ENCODE results near the gene KRT13. TPM values are rescaled to one million over a fixed set of nuclear protein-coding genes. Genes with fewer than 3 reads are reported as not detected.

KRT13 gene
- total and polyA plus RNA-seq, 9 of the 15 experiments (the other 6 are each of a cell fraction or from before 2014, with no cell fraction given) = 0.11 to 1.1 (median 0.24) TPM; not detected in 3

DNA sequence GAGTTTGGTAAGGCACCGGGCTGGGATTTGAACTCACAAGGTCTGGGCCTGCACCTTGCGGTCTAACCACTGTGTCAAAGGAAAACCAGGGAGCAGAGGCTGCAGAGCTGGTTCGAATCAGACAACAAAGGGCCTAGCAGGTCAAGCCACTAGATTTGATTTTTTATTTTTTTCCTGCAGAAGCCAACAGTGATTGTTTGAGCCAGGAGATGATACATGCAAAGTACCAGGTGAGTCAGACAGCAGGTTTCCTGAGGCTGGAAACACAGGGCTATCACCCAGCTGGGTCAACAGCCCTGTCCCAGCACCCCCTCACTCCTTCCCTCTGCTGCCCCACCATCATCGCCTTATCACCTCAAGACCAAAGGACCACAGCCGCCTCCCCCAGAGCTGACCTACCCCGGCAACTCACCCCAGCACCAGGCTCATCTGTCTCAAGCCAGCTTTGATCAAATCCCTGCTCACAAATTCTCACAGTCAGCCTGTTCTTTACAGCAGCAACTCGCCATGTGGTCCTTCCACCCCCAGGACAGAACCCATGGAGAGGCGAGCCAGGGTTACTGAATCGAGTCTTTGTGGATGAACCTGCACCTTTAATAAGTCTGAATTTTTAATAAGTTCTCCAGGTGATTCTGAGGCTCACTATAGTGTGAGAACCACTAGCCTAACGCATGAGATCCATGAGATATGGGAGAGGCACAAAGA lies 35.7 kb upstream of the KRT13 start (continued):
- TF ChIP-seq, protein P1, sequence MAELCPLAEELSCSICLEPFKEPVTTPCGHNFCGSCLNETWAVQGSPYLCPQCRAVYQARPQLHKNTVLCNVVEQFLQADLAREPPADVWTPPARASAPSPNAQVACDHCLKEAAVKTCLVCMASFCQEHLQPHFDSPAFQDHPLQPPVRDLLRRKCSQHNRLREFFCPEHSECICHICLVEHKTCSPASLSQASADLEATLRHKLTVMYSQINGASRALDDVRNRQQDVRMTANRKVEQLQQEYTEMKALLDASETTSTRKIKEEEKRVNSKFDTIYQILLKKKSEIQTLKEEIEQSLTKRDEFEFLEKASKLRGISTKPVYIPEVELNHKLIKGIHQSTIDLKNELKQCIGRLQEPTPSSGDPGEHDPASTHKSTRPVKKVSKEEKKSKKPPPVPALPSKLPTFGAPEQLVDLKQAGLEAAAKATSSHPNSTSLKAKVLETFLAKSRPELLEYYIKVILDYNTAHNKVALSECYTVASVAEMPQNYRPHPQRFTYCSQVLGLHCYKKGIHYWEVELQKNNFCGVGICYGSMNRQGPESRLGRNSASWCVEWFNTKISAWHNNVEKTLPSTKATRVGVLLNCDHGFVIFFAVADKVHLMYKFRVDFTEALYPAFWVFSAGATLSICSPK (IDR thresholded peaks at IDR 0.05; ENCODE audit: borderline replicate concordance) = no peak
- TF ChIP-seq DMBX1 (CRISPR knock-in tag; IDR thresholded peaks at IDR 0.05; ENCODE audit: borderline replicate concordance) (no peak), ETV1 (tag; conservative IDR thresholded peaks at IDR 0.05; ENCODE audit: low read depth) (no peak), TCF3 (CRISPR knock-in tag; IDR thresholded peaks at IDR 0.05) (0 out of 2 replicates have a peak, but pooled peaks have one; percentile 8), HDGF (IDR thresholded peaks at IDR 0.05) (no peak), U2AF1 (optimal IDR thresholded peaks at IDR 0.05; ENCODE audit: low read depth, low read length) (no peak), SPI1 (IDR thresholded peaks at IDR 0.05; ENCODE audit: borderline replicate concordance, low read depth, low read length) (no peak), PYGO2 (tag; IDR thresholded peaks at IDR 0.05) (no peak), ETS2 (tag; IDR thresholded peaks at IDR 0.05; ENCODE audit: borderline replicate concordance, poor library complexity, severe bottlenecking) (no peak), CBFA2T3 (IDR thresholded peaks at IDR 0.05) (peak; percentile 84), EGR1 (conservative IDR thresholded peaks at IDR 0.05) (peak; percentile 59), NFRKB (IDR thresholded peaks at IDR 0.05; ENCODE audit: low read depth) (no peak), DPF2 (IDR thresholded peaks at IDR 0.05) (peak; percentile 43; the same call in 1 of the 2 replicates), RCOR1 (IDR thresholded peaks at IDR 0.05; ENCODE audit: borderline replicate concordance in 1 of 2, low read depth in 2 of 2, low read length in 2 of 2) (peak in 1 of 2 experiments; percentile 22; a peak in 1 of 4 replicates), HNRNPL (IDR thresholded peaks at IDR 0.05; ENCODE audit: low read depth, low read length) (no peak), MTA1 (IDR thresholded peaks at IDR 0.05; ENCODE audit: borderline replicate concordance) (no peak), PHB (CRISPR knock-in tag; IDR thresholded peaks at IDR 0.05) (no peak), CHCHD3 (CRISPR knock-in tag; IDR thresholded peaks at IDR 0.05) (no peak), ZNF75A (CRISPR knock-in tag; IDR thresholded peaks at IDR 0.05) (no peak), IRF2 (CRISPR knock-in tag; IDR thresholded peaks at IDR 0.05) (no peak), HDAC2 (IDR thresholded peaks at IDR 0.05) (0 out of 2 replicates have a peak, but pooled peaks have one; percentile 26), ZKSCAN8 (CRISPR knock-in tag; IDR thresholded peaks at IDR 0.05) (no peak), NR2C2 (CRISPR knock-in tag; IDR thresholded peaks at IDR 0.05) (no peak), NR2C2 (tag; IDR thresholded peaks at IDR 0.05) (no peak), TBP (optimal IDR thresholded peaks at IDR 0.05; ENCODE audit: low read depth, low read length) (peak; percentile 57), CREM (IDR thresholded peaks at IDR 0.05; ENCODE audit: low read depth) (no peak; the same call in 1 of the 2 replicates), SMARCA4 (IDR thresholded peaks at IDR 0.05) (peak; percentile 49; the same call in 1 of the 2 replicates)
- TF ChIP-seq, protein P2, sequence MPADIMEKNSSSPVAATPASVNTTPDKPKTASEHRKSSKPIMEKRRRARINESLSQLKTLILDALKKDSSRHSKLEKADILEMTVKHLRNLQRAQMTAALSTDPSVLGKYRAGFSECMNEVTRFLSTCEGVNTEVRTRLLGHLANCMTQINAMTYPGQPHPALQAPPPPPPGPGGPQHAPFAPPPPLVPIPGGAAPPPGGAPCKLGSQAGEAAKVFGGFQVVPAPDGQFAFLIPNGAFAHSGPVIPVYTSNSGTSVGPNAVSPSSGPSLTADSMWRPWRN (IDR thresholded peaks at IDR 0.05; ENCODE audit: low read depth) = no peak
- TF ChIP-seq, protein P3, sequence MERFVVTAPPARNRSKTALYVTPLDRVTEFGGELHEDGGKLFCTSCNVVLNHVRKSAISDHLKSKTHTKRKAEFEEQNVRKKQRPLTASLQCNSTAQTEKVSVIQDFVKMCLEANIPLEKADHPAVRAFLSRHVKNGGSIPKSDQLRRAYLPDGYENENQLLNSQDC (CRISPR knock-in tag; IDR thresholded peaks at IDR 0.05) = no peak
